GM23338 (cell line): ENCODE results near the gene GPX7. TPM values are rescaled to one million over a fixed set of nuclear protein-coding genes. Genes with fewer than 3 reads are reported as not detected.

Experiments
- ATAC-seq: fragments of 200-7000 bp; cut with Tn5 transposase; 3 replicates; pipeline ENCODE4 v1.9.1; 2020
- DNase-seq: peaks from one replicate; pipeline ENCODE4 v3.0.0-alpha.2; 2015; ENCODE audit warnings: low spot score
- H2AFZ ChIP-seq: fragments of 200-600 bp; sonication (generic); 2 replicates; pipeline ENCODE4 v1.8.0; 2016; ENCODE audit warnings: antibody characterized with exemption, mild to moderate bottlenecking, moderate library complexity
- H3F3A ChIP-seq: fragments of 200-600 bp; sonication (generic); replicated peaks from 2 replicates; pipeline ENCODE4 v1.8.0; 2017; ENCODE audit warnings: antibody characterized with exemption, mixed run types, low read depth
- H3K27ac ChIP-seq: fragments of 200-600 bp; sonication (generic); 2 replicates; pipeline ENCODE4 v1.6.1; 2016; ENCODE audit warnings: low read depth
- H3K27me3 ChIP-seq: fragments of 200-600 bp; sonication (generic); 2 replicates; pipeline ENCODE4 v1.8.0; 2016; ENCODE audit warnings: mild to moderate bottlenecking, mixed run types, moderate library complexity; ENCODE audit not compliant: insufficient read depth
- H3K36me3 ChIP-seq: fragments of 200-600 bp; sonication (generic); 2 replicates; pipeline ENCODE4 v1.8.0; 2016; ENCODE audit warnings: mild to moderate bottlenecking; ENCODE audit not compliant: insufficient read depth
- H3K4me1 ChIP-seq: fragments of 200-600 bp; sonication (generic); 2 replicates; pipeline ENCODE4 v1.8.0; 2016; ENCODE audit warnings: mild to moderate bottlenecking, moderate library complexity; ENCODE audit not compliant: insufficient read depth
- H3K4me2 ChIP-seq: fragments of 200-600 bp; sonication (generic); 2 replicates; pipeline ENCODE4 v1.7.1; 2017; ENCODE audit warnings: mixed run types
- H3K4me3 ChIP-seq: fragments of 200-600 bp; sonication (generic); 2 replicates; pipeline ENCODE4 v1.6.1; 2016; ENCODE audit warnings: mixed run types
- H3K79me2 ChIP-seq: fragments of 200-600 bp; sonication (generic); replicated peaks from 2 replicates; pipeline ENCODE4 v1.8.0; 2017; ENCODE audit warnings: mild to moderate bottlenecking; ENCODE audit not compliant: insufficient read depth
- H3K9me2 ChIP-seq: fragments of 200-600 bp; sonication (generic); 2 replicates; pipeline ENCODE4 v1.8.0; 2017; ENCODE audit not compliant: insufficient read depth
- H4K20me1 ChIP-seq: fragments of 200-600 bp; sonication (generic); replicated peaks from 2 replicates; pipeline ENCODE4 v1.8.0; 2017; ENCODE audit warnings: mild to moderate bottlenecking; ENCODE audit not compliant: insufficient read depth
- H3K27ac Mint-ChIP-seq: 2 replicates; pipeline ENCODE4 v1.8.0; 2020; ENCODE audit warnings: inconsistent platforms, mild to moderate bottlenecking, moderate library complexity, mixed read lengths
- H3K27me3 Mint-ChIP-seq: 3 replicates; pipeline ENCODE4 v1.8.0; 2022; ENCODE audit warnings: low read depth, mild to moderate bottlenecking, moderate library complexity, mixed read lengths, inconsistent platforms; ENCODE audit not compliant: insufficient read depth, poor library complexity
- H3K36me3 Mint-ChIP-seq: 3 replicates; pipeline ENCODE4 v1.8.0; 2021; ENCODE audit warnings: low read depth, mild to moderate bottlenecking, inconsistent platforms, moderate library complexity, mixed read lengths
- H3K4me1 Mint-ChIP-seq: 3 replicates; pipeline ENCODE4 v1.8.0; 2020; ENCODE audit warnings: mild to moderate bottlenecking, inconsistent platforms, mixed read lengths
- H3K4me3 Mint-ChIP-seq: 3 replicates; pipeline ENCODE4 v1.8.0; 2021; ENCODE audit warnings: moderate library complexity, mild to moderate bottlenecking, inconsistent platforms, mixed read lengths
- H3K9me3 Mint-ChIP-seq: 3 replicates; pipeline ENCODE4 v1.8.0; 2020; ENCODE audit warnings: moderate library complexity, mild to moderate bottlenecking, inconsistent platforms, mixed read lengths
- CREB1 ChIP-seq: fragments of 250-450 bp; sonication (Bioruptor Pico); IDR thresholded peaks from 2 replicates; pipeline ENCODE4 v1.5.0; 2020; ENCODE audit warnings: low read depth, mild to moderate bottlenecking, moderate library complexity
- CTCF ChIP-seq, 2 experiments: fragments of 200-600 bp in 1 of 2; sonication (generic) in 1 of 2; conservative IDR thresholded peaks; 2 replicates each; pipeline versions ENCODE4 v1.5.1 to v1.6.1; 2016 to 2017; ENCODE audit warnings: antibody characterized with exemption in 2 of 2, low read depth in 2 of 2, mild to moderate bottlenecking in 2 of 2, moderate library complexity in 1 of 2
- ETS1 ChIP-seq: IDR thresholded peaks from 2 replicates; pipeline ENCODE4 v1.6.1; 2016; ENCODE audit warnings: antibody characterized with exemption
- EZH2 ChIP-seq: fragments of 200-600 bp; sonication (generic); IDR thresholded peaks from one replicate; pipeline ENCODE4 v1.8.0; 2017; ENCODE audit warnings: antibody characterized with exemption, mild to moderate bottlenecking, low read depth; ENCODE audit not compliant: unreplicated experiment
- EZH2phosphoT487 ChIP-seq: fragments of 200-600 bp; sonication (generic); IDR thresholded peaks from one replicate; pipeline ENCODE4 v1.8.1; 2018; ENCODE audit warnings: antibody characterized with exemption; ENCODE audit not compliant: unreplicated experiment
- JUNB ChIP-seq: IDR thresholded peaks from one replicate; pipeline ENCODE4 v1.6.1; 2016; ENCODE audit warnings: antibody characterized with exemption; ENCODE audit not compliant: unreplicated experiment
- NANOG ChIP-seq: IDR thresholded peaks from 2 replicates; pipeline ENCODE4 v1.6.1; 2016; ENCODE audit warnings: antibody characterized with exemption, borderline replicate concordance
- POLR2AphosphoS5 ChIP-seq: IDR thresholded peaks from 2 replicates; pipeline ENCODE4 v1.6.1; 2016; ENCODE audit warnings: antibody characterized with exemption, low read depth
- REST ChIP-seq: IDR thresholded peaks from one replicate; pipeline ENCODE4 v1.6.1; 2018; ENCODE audit warnings: antibody characterized with exemption; ENCODE audit not compliant: unreplicated experiment
- STAT1 ChIP-seq: IDR thresholded peaks from one replicate; pipeline ENCODE4 v1.6.1; 2016; ENCODE audit warnings: antibody characterized with exemption; ENCODE audit not compliant: unreplicated experiment
- ZNF114 ChIP-seq: fragments of 250-450 bp; sonication (Bioruptor Pico); IDR thresholded peaks from 2 replicates; pipeline ENCODE4 v1.5.0; 2020; ENCODE audit warnings: mild to moderate bottlenecking, moderate library complexity
- ZNF331 ChIP-seq: fragments of 250-450 bp; sonication (Bioruptor Pico); IDR thresholded peaks from 2 replicates; pipeline ENCODE4 v1.5.0; 2020; ENCODE audit warnings: low read depth, mild to moderate bottlenecking, moderate library complexity
- ZNF462 ChIP-seq: fragments of 250-450 bp; sonication (Bioruptor Pico); IDR thresholded peaks from 2 replicates; pipeline ENCODE4 v1.5.0; 2020; ENCODE audit warnings: mild to moderate bottlenecking, moderate library complexity
- polyA plus RNA-seq: library from polyadenylated mRNA; unstranded; fragments of >200 nt; fragmentation: Nextera tagmentation; extraction: Ambion mirVana; gene quantifications from 2 replicates; pipeline ENCODE4 v1.2.1, GENCODE V29; 2016
- total RNA-seq: library from RNA; depleted of rRNA; stranded (reverse); fragments of >200 nt; shearing (Covaris generic); gene quantifications from 2 replicates; pipeline ENCODE4 v1.2.3, GENCODE V29; 2014

GPX7 gene
- total and polyA plus RNA-seq, 2 experiments from 2014 or later = 12.8 to 20.9 TPM

GRCh38 chr1:52637946-52638345 lies 35.8 kb downstream of the GPX7 start:
- peaks cover 10% of the 10 kb centered on the region; the same call in 2 of the 3 replicates for H3K9me3 Mint-ChIP-seq

More at GRCh38 chr1:52637946-52638345, 35.8 kb downstream of the GPX7 start:
- no peaks in the 10 kb centered on the region for H4K20me1 ChIP-seq
- H3K4me1 ChIP-seq = peaks cover 7% of the 10 kb centered on the region; the same call in 1 of the 2 replicates
- no peaks in the 10 kb centered on the region for H3K9me2 ChIP-seq
- H3K27me3 Mint-ChIP-seq = peaks cover 25% of the 10 kb centered on the region
- H3K27ac ChIP-seq = no peak overlapping the region
- TF ChIP-seq CTCF (conservative IDR thresholded peaks at IDR 0.05; ENCODE audit: low read depth in 2 of 2) (no peak), ZNF331 (CRISPR knock-in tag) (no peak), NANOG (no peak), JUNB (no peak), POLR2AphosphoS5 (no peak), EZH2 (no peak), REST (no peak), ZNF462 (no peak), STAT1 (no peak), ZNF114 (CRISPR knock-in tag) (no peak), EZH2phosphoT487 (no peak), ETS1 (no peak), CREB1 (CRISPR knock-in tag) (no peak)
- no peaks in the 10 kb centered on the region for H3K79me2 ChIP-seq
- no peaks in the 10 kb centered on the region for H3F3A ChIP-seq
- no peak overlapping the region for H3K4me3 ChIP-seq
- ATAC-seq (no peak), DNase-seq (no peak)
- no peak overlapping the region for H3K4me2 ChIP-seq
- peaks cover 24% of the 10 kb centered on the region for H3K27me3 ChIP-seq
- H3K4me1 Mint-ChIP-seq = peaks cover 6% of the 10 kb centered on the region
- no peak overlapping the region for H3K4me3 Mint-ChIP-seq
- peak overlapping the region; percentile 43; the same call in 1 of the 2 replicates for H2AFZ ChIP-seq
- H3K36me3 ChIP-seq = no peaks in the 10 kb centered on the region
- H3K36me3 Mint-ChIP-seq = no peaks in the 10 kb centered on the region; the same call in 1 of the 3 replicates
- H3K27ac Mint-ChIP-seq = no peak overlapping the region
